ENCODE measurements around the gene PI4KB. TPM values are rescaled to one million over a fixed set of nuclear protein-coding genes. Genes with fewer than 3 reads are reported as not detected.
A peak's percentile ranks its signal among the peaks of the same experiment; 100 is the strongest.

The PI4KB gene
- total and polyA plus RNA-seq, 2 experiments from 2014 or later = 15.3 to 25.5 TPM

DNA sequence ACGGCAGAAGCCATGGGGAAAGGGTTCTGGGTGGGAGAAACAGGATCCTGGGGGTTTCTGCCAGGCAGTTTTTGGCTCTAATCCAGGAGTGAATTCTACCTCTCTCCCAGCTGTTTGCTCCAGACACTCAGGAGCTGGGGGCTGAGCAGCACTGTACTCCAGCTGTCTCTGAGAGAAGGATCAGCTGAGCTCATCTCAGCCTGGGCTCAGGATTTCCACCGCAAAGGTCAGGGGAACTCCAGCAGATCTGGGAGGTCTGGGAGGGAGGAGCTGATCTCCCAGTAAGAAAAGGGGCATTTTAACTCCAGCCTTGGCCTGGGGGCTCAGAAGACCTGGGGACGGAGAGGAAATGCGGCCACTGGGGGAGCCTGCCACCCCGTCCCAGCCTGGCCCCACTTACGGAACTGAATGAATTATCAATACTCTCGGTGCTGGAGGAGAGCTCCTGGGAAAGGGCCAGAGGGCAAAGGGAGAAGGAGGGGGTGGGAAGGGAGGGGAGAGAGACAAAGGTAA is 17.3 kb downstream of the PI4KB start (continued):
- no peak for TF ChIP-seq NANOG (IDR thresholded peaks at IDR 0.05; ENCODE audit: borderline replicate concordance)
- TF ChIP-seq, protein P1, sequence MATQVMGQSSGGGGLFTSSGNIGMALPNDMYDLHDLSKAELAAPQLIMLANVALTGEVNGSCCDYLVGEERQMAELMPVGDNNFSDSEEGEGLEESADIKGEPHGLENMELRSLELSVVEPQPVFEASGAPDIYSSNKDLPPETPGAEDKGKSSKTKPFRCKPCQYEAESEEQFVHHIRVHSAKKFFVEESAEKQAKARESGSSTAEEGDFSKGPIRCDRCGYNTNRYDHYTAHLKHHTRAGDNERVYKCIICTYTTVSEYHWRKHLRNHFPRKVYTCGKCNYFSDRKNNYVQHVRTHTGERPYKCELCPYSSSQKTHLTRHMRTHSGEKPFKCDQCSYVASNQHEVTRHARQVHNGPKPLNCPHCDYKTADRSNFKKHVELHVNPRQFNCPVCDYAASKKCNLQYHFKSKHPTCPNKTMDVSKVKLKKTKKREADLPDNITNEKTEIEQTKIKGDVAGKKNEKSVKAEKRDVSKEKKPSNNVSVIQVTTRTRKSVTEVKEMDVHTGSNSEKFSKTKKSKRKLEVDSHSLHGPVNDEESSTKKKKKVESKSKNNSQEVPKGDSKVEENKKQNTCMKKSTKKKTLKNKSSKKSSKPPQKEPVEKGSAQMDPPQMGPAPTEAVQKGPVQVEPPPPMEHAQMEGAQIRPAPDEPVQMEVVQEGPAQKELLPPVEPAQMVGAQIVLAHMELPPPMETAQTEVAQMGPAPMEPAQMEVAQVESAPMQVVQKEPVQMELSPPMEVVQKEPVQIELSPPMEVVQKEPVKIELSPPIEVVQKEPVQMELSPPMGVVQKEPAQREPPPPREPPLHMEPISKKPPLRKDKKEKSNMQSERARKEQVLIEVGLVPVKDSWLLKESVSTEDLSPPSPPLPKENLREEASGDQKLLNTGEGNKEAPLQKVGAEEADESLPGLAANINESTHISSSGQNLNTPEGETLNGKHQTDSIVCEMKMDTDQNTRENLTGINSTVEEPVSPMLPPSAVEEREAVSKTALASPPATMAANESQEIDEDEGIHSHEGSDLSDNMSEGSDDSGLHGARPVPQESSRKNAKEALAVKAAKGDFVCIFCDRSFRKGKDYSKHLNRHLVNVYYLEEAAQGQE (IDR thresholded peaks at IDR 0.05; ENCODE audit: unreplicated experiment) = no peak

DNA sequence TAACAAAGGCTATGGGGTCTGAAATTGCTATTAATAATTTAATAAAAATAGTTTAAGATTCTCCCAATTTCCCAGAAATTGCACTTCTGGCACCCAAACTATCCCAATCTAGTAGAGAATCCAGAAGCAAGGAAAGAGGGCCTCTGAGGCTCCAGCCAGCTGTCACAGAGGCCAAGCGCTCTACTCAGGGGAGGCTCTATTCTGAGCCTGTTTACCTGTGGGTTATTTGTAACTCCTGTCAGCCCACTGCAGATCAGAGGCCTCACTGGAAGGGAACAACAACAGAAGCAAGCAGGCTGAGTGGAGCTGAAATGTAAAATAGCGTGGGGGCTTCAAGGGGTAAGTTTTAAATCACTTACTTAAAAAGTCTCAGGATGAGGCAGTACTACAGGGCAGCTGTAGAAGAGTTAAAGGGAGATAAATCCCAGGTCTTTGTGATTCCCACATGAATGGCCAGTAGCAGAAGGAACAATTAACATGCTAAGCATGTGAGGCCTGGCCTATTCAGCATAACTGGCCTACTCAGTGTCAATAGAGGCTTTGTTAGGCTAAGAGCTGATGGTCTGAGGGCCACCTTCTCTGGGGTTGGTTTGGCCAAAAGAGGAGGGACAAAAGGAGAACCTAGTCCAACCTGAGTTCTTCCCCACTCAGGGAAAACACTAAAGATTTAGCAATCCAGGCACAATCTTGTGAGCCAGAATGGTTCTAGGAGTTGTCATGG is 32.3 kb downstream of the PI4KB start:
- peaks cover 16% of the 10 kb centered on the region for H3K27me3 Mint-ChIP-seq (ENCODE audit: insufficient read depth, low read depth, poor library complexity)
- Histone ChIP-seq H3K79me2 (replicated peaks; ENCODE audit: insufficient read depth) (no peaks in the 10 kb centered on the region), H3K4me3 (no peak overlapping the region; the same call in 1 of the 2 replicates), H3K27me3 (ENCODE audit: insufficient read depth) (no peaks in the 10 kb centered on the region), H3K9me2 (ENCODE audit: insufficient read depth) (peaks cover 10% of the 10 kb centered on the region; the same call in 1 of the 2 replicates), H3K27ac (ENCODE audit: low read depth) (peak overlapping the region; percentile 91), H3K4me1 (ENCODE audit: insufficient read depth) (peaks cover 30% of the 10 kb centered on the region), H2AFZ (no peak overlapping the region), H3K4me2 (peak overlapping the region; percentile 61), H3K36me3 (ENCODE audit: insufficient read depth) (peaks cover 15% of the 10 kb centered on the region), H3F3A (replicated peaks; ENCODE audit: low read depth) (peaks cover 16% of the 10 kb centered on the region; the same call in 1 of the 2 replicates), H4K20me1 (replicated peaks; ENCODE audit: insufficient read depth) (0 out of 2 replicates have a peak, but pooled peaks cover 3% of the 10 kb centered on the region)
- TF ChIP-seq POLR2AphosphoS5 (IDR thresholded peaks at IDR 0.05; ENCODE audit: low read depth) = no peak
- TF ChIP-seq, protein P2, sequence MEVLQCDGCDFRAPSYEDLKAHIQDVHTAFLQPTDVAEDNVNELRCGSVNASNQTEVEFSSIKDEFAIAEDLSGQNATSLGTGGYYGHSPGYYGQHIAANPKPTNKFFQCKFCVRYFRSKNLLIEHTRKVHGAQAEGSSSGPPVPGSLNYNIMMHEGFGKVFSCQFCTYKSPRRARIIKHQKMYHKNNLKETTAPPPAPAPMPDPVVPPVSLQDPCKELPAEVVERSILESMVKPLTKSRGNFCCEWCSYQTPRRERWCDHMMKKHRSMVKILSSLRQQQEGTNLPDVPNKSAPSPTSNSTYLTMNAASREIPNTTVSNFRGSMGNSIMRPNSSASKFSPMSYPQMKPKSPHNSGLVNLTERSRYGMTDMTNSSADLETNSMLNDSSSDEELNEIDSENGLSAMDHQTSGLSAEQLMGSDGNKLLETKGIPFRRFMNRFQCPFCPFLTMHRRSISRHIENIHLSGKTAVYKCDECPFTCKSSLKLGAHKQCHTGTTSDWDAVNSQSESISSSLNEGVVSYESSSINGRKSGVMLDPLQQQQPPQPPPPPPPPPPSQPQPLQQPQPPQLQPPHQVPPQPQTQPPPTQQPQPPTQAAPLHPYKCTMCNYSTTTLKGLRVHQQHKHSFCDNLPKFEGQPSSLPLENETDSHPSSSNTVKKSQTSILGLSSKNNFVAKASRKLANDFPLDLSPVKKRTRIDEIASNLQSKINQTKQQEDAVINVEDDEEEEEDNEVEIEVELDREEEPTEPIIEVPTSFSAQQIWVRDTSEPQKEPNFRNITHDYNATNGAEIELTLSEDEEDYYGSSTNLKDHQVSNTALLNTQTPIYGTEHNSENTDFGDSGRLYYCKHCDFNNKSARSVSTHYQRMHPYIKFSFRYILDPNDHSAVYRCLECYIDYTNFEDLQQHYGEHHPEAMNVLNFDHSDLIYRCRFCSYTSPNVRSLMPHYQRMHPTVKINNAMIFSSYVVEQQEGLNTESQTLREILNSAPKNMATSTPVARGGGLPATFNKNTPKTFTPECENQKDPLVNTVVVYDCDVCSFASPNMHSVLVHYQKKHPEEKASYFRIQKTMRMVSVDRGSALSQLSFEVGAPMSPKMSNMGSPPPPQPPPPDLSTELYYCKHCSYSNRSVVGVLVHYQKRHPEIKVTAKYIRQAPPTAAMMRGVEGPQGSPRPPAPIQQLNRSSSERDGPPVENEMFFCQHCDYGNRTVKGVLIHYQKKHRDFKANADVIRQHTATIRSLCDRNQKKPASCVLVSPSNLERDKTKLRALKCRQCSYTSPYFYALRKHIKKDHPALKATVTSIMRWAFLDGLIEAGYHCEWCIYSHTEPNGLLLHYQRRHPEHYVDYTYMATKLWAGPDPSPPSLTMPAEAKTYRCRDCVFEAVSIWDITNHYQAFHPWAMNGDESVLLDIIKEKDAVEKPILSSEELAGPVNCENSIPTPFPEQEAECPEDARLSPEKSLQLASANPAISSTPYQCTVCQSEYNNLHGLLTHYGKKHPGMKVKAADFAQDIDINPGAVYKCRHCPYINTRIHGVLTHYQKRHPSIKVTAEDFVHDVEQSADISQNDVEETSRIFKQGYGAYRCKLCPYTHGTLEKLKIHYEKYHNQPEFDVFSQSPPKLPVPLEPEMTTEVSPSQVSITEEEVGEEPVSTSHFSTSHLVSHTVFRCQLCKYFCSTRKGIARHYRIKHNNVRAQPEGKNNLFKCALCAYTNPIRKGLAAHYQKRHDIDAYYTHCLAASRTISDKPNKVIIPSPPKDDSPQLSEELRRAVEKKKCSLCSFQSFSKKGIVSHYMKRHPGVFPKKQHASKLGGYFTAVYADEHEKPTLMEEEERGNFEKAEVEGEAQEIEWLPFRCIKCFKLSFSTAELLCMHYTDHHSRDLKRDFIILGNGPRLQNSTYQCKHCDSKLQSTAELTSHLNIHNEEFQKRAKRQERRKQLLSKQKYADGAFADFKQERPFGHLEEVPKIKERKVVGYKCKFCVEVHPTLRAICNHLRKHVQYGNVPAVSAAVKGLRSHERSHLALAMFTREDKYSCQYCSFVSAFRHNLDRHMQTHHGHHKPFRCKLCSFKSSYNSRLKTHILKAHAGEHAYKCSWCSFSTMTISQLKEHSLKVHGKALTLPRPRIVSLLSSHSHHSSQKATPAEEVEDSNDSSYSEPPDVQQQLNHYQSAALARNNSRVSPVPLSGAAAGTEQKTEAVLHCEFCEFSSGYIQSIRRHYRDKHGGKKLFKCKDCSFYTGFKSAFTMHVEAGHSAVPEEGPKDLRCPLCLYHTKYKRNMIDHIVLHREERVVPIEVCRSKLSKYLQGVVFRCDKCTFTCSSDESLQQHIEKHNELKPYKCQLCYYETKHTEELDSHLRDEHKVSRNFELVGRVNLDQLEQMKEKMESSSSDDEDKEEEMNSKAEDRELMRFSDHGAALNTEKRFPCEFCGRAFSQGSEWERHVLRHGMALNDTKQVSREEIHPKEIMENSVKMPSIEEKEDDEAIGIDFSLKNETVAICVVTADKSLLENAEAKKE (CRISPR knock-in tag; IDR thresholded peaks at IDR 0.05) = peak; percentile 100
- TF ChIP-seq ZNF114 (CRISPR knock-in tag; IDR thresholded peaks at IDR 0.05) = 0 out of 2 replicates have a peak, but pooled peaks have one; percentile 25
- TF ChIP-seq, protein P3, sequence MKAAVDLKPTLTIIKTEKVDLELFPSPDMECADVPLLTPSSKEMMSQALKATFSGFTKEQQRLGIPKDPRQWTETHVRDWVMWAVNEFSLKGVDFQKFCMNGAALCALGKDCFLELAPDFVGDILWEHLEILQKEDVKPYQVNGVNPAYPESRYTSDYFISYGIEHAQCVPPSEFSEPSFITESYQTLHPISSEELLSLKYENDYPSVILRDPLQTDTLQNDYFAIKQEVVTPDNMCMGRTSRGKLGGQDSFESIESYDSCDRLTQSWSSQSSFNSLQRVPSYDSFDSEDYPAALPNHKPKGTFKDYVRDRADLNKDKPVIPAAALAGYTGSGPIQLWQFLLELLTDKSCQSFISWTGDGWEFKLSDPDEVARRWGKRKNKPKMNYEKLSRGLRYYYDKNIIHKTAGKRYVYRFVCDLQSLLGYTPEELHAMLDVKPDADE (IDR thresholded peaks at IDR 0.05) = no peak
- peak overlapping the region; percentile 91 for H3K27ac Mint-ChIP-seq
- ATAC-seq (peak; percentile 81), DNase-seq (ENCODE audit: low spot score) (peak; percentile 70)
- H3K36me3 Mint-ChIP-seq (ENCODE audit: low read depth) = peaks cover 78% of the 10 kb centered on the region
- H3K9me3 Mint-ChIP-seq = no peaks in the 10 kb centered on the region; the same call in 2 of the 3 replicates
- peak overlapping the region; percentile 35 for H3K4me3 Mint-ChIP-seq
- peaks cover 29% of the 10 kb centered on the region for H3K4me1 Mint-ChIP-seq
